K562 (cell line): ENCODE data around the gene SLC22A4. TPM values are rescaled to one million over a fixed set of nuclear protein-coding genes. Genes with fewer than 3 reads are reported as not detected.

ENCODE experiments used
- ATAC-seq: fragments of 200-7000 bp; cut with Tn5 transposase; 3 replicates; pipeline ENCODE4 v1.9.1; 2020; ENCODE audit warnings: moderate library complexity
- BruUV-seq: library from RNA; stranded (reverse); fragments of 400-500 nt; replicated peaks from 2 replicates; lab custom pipeline; 2021; lab: Mats Ljungman, UMichigan
- CTCF ChIA-PET: fragments of 300-600 bp; formaldehyde crosslinking; extraction: SDS; loops from one replicate; lab custom pipeline; 2021; ENCODE audit warnings: low intra/inter-chr PET ratio; lab: Yijun Ruan, JAX
- POLR2A ChIA-PET: fragments of 300-600, 350-650 bp; sonication (Branson Sonifier 250); formaldehyde crosslinking; extraction: SDS; loops from one replicate; lab custom pipeline; 2021; ENCODE audit warnings: antibody characterized with exemption, inconsistent platforms; lab: Yijun Ruan, JAX
- DNase-seq, 4 experiments: peaks; one replicate each; pipeline versions ENCODE4 v3.0.0 to v3.0.0-alpha.2; 2011 to 2018; ENCODE audit warnings: low spot score in 3 of 4, mixed read lengths in 3 of 4; ENCODE audit errors: extremely low read depth in 1 of 4
- FAIRE-seq: peaks from 2 replicates; lab custom pipeline; 2011; peaks lifted over from hg19 to GRCh38; lab: Jason Lieb, UNC
- H2AFZ ChIP-seq: 2 replicates; pipeline ENCODE4 v1.6.0; 2011; ENCODE audit warnings: low read depth, low read length, control low read depth, inconsistent platforms
- H3K27ac ChIP-seq: fragments of 200-600 bp; 3 replicates; pipeline ENCODE4 v1.8.0; 2011; ENCODE audit warnings: low read depth, mild to moderate bottlenecking, control low read depth, inconsistent platforms, low read length, moderate library complexity, mixed read lengths; ENCODE audit errors: extremely low read depth
- H3K27me3 ChIP-seq, 2 experiments: fragments of 300-600 bp in 1 of 2; 2 replicates in 1 of 2; 3 replicates in 1 of 2; pipeline versions ENCODE4 v1.6.0 to v1.8.0; 2011; ENCODE audit warnings: inconsistent platforms in 2 of 2, low read length in 2 of 2, mild to moderate bottlenecking in 1 of 2, mixed read lengths in 1 of 2, moderate library complexity in 1 of 2; ENCODE audit not compliant: control insufficient read depth in 2 of 2, insufficient read depth in 2 of 2
- H3K36me3 ChIP-seq: fragments of 300-600 bp; 3 replicates; pipeline ENCODE4 v1.8.0; 2011; ENCODE audit warnings: mild to moderate bottlenecking, low read length, inconsistent platforms; ENCODE audit not compliant: control insufficient read depth, insufficient read depth
- H3K4me1 ChIP-seq, 2 experiments: fragments of 200-600 bp in 1 of 2; replicated peaks in 1 of 2; 2 replicates in 1 of 2; 3 replicates in 1 of 2; pipeline versions ENCODE4 v1.5.1 to v1.8.0; 2011; ENCODE audit warnings: inconsistent platforms in 2 of 2, low read length in 2 of 2, mild to moderate bottlenecking in 1 of 2, mixed read lengths in 1 of 2, moderate library complexity in 1 of 2; ENCODE audit not compliant: control insufficient read depth in 2 of 2, insufficient read depth in 2 of 2
- H3K4me2 ChIP-seq: 2 replicates; pipeline ENCODE4 v1.6.1; 2011; ENCODE audit warnings: low read length, control low read depth, inconsistent platforms, mixed read lengths; ENCODE audit not compliant: insufficient read depth
- H3K4me3 ChIP-seq: fragments of 200-600 bp; sonication (generic), shearing (Covaris generic); 2 replicates; pipeline ENCODE4 v1.5.1; 2016; ENCODE audit warnings: control low read depth, inconsistent platforms
- H3K79me2 ChIP-seq: fragments of 200-600 bp; 3 replicates; pipeline ENCODE4 v1.8.0; 2011; ENCODE audit warnings: low read length, inconsistent platforms; ENCODE audit not compliant: control insufficient read depth, insufficient read depth
- H3K9ac ChIP-seq, 2 experiments: 2 replicates each; pipeline versions ENCODE4 v1.6.0 to v1.6.1; 2011; ENCODE audit warnings: low read depth in 2 of 2, low read length in 2 of 2, control low read depth in 1 of 2, inconsistent platforms in 1 of 2, mild to moderate bottlenecking in 1 of 2, mixed read lengths in 1 of 2; ENCODE audit not compliant: insufficient read depth in 1 of 2
- H3K9me1 ChIP-seq: one replicate; pipeline ENCODE4 v1.6.0; 2011; ENCODE audit warnings: inconsistent platforms, mild to moderate bottlenecking, low read length, moderate library complexity; ENCODE audit not compliant: control insufficient read depth, insufficient read depth
- H3K9me3 ChIP-seq: replicated peaks from 2 replicates; pipeline ENCODE4 v1.5.1; 2011; ENCODE audit warnings: low read depth, low read length, inconsistent platforms; ENCODE audit not compliant: control insufficient read depth, insufficient read depth
- H4K20me1 ChIP-seq: replicated peaks from 2 replicates; pipeline ENCODE4 v1.6.1; 2011; ENCODE audit warnings: low read length, inconsistent platforms, mixed read lengths; ENCODE audit not compliant: control insufficient read depth, insufficient read depth
- GTF3C2 ChIP-seq: IDR thresholded peaks from 3 replicates; pipeline ENCODE4 v1.6.1; 2011; ENCODE audit warnings: borderline replicate concordance, mild to moderate bottlenecking, moderate library complexity; ENCODE audit not compliant: insufficient read length; ENCODE audit errors: extremely low read depth
- ZNF639 ChIP-seq, 2 experiments: fragments of 200-800 bp in 1 of 2; sonication (Bioruptor generic) in 1 of 2; sonication (generic) in 1 of 2; formaldehyde crosslinking in 1 of 2; IDR thresholded peaks in 1 of 2; conservative IDR thresholded peaks in 1 of 2; 2 replicates each; pipeline versions ENCODE4 v1.5.0 to v1.6.1; 2016 to 2020; ENCODE audit warnings: missing compliant biosample characterization in 1 of 2, missing genetic modification characterization in 1 of 2, missing genetic modification reagents in 1 of 2
- WGBS: fragments of 100-300 bp; shearing (Covaris generic); methylation state at CpG from one replicate; pipeline ENCODE4 v1.1.6; 2016; ENCODE audit warnings: low coverage, mixed read lengths; ENCODE audit not compliant: insufficient coverage; ENCODE audit errors: missing lambda C conversion rate; 5-methylcytosine and 5-hydroxymethylcytosine counted together
- in situ Hi-C: fragments of 300-500 bp; cut with MboI; formaldehyde crosslinking; loops from 4 replicates; pipeline ENCODE4 v1.15.0; 2018; ENCODE audit warnings: inconsistent platforms, mixed read lengths
- intact Hi-C: fragments of 100-400 bp; cut with micrococcal nuclease; formaldehyde crosslinking; loops from 2 replicates; pipeline ENCODE4 v1.14.2; 2022
- polyA plus RNA-seq, 8 experiments: library from polyadenylated mRNA; depleted of rRNA in 4 of 8; stranded (reverse) in 5 of 8; unstranded in 3 of 8; fragments of >200 nt; fragmentation: Nextera tagmentation in 2 of 8; fragmentation: Illumina TruSeq in 1 of 8; extraction: Ambion mirVana in 2 of 8; extraction: Trizol in 1 of 8; gene quantifications; 2 replicates each; pipeline versions ENCODE4 v1.2.1 to v1.2.3, GENCODE V29; 2011 to 2014; ENCODE audit warnings: inconsistent platforms in 1 of 8, missing spikeins in 1 of 8
- total RNA-seq, 7 experiments: library from RNA; depleted of rRNA in 6 of 7; stranded (reverse); fragments of >200 nt in 6 of 7; fragmentation: Illumina TruSeq in 2 of 7; extraction: Trizol in 2 of 7; gene quantifications; 2 replicates each; pipeline versions ENCODE4 v1.2.1 to v1.2.3, GENCODE V29; 2011 to 2021; ENCODE audit warnings: low replicate concordance in 1 of 7

The SLC22A4 gene
- total and polyA plus RNA-seq, 9 of the 15 experiments (the other 6 are each of a cell fraction or from before 2014, with no cell fraction given): 2.7 to 9.5 (median 6.2) TPM

DNA sequence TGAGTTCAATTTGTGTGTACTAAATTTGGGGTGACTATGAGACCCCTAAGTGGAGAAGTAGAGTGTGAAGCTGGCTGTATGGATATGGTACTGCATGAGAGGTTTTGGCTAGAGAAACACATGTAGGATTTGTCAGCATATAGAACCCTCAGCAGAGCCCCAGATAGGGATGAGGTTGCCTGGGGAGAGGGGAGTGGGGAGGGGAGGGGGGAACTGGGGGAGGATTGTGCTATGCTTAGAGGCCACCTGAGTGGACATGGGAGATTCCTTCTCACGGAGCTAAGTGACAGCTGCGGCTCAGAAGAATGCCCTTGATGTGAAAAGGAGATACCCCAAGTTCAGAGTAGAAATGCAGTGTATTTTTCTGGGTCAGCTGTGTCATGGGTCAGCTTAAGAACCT, 86.5 kb downstream of the SLC22A4 start:
- ATAC-seq (no peak), FAIRE-seq (peak; percentile 29), DNase-seq (no peak)
- ChIA-PET CTCF (no interaction called here), POLR2A (interaction anchor here (0.5 to 1.4 kb wide), 2 partner anchors 12 to 1537 kb away, joined by 3 read pairs; partner anchors contain the start of gene SLC22A5)
- BruUV-seq: no TSS peak
- no peak overlapping the region for H3K4me2 ChIP-seq
- H3K9me3 ChIP-seq: no peaks in the 10 kb centered on the region
- no peak for TF ChIP-seq ZNF639 (CRISPR knock-in tag; conservative IDR thresholded peaks at IDR 0.05 in 1 of 2, IDR thresholded peaks at IDR 0.05 in 1 of 2)
- no peak for TF ChIP-seq GTF3C2
- H3K9me1 ChIP-seq: no peaks in the 10 kb centered on the region
- 0 out of 2 replicates have a peak, but pooled peaks cover 3% of the 10 kb centered on the region for H4K20me1 ChIP-seq
- WGBS: 40% methylated on average over 2 of the region's 2 CpGs
- no peaks in the 10 kb centered on the region for H3K27me3 ChIP-seq
- H3K79me2 ChIP-seq: no peaks in the 10 kb centered on the region
- no peak overlapping the region for H3K4me3 ChIP-seq
- peaks cover 50% of the 10 kb centered on the region for H3K36me3 ChIP-seq
- 0 out of 5 replicates have a peak, but pooled peaks cover 0 to 5% of the 10 kb centered on the region in 2 experiments for H3K4me1 ChIP-seq
- no peak overlapping the region for H2AFZ ChIP-seq
- no peak overlapping the region for H3K27ac ChIP-seq
- in situ Hi-C loops (loop anchor here (10.0 to 25.0 kb wide), 2 partner anchors 114 to 318 kb away; partner anchors contain the start of genes CSF2, IL3 and IRF1), intact Hi-C loops (loop anchor here (10.0 kb wide), 2 partner anchors 196 to 316 kb away; partner anchors contain the start of gene IL3)
- no peak overlapping the region for H3K9ac ChIP-seq
